Measurements from ENCODE around the gene YWHAB. TPM values are rescaled to one million over a fixed set of nuclear protein-coding genes. Genes with fewer than 3 reads are reported as not detected.

The YWHAB gene
- total RNA-seq, 1 experiment from 2014 or later: 377 TPM

- Mint-ChIP-seq H3K36me3 (ENCODE audit: insufficient read depth, unreplicated experiment) (no peaks in the 10 kb centered on the region), H3K9me3 (ENCODE audit: low read depth, unreplicated experiment) (peaks cover 3% of the 10 kb centered on the region), H3K27me3 (ENCODE audit: unreplicated experiment) (peaks cover 47% of the 10 kb centered on the region), H3K4me1 (ENCODE audit: low read depth, unreplicated experiment) (no peaks in the 10 kb centered on the region), H3K4me3 (ENCODE audit: low read depth, unreplicated experiment) (no peak overlapping the region), H3K27ac (ENCODE audit: unreplicated experiment) (no peak overlapping the region)
- TF ChIP-seq CTCF (IDR thresholded peaks at IDR 0.05; ENCODE audit: unreplicated experiment): no peak
- no peak for DNase-seq
- BruUV-seq (replicated peaks): no TSS peak
- CTCF ChIA-PET: no interaction called here
- intact Hi-C loops (cut with micrococcal nuclease; ENCODE audit: unreplicated experiment): no loop called here
Measured at GRCh38 chr20:44839481-44839880, 46.0 kb upstream of the YWHAB start.

- no peak for DNase-seq
- Mint-ChIP-seq H3K9me3 (ENCODE audit: low read depth, unreplicated experiment) (peaks cover 3% of the 10 kb centered on the region), H3K4me1 (ENCODE audit: low read depth, unreplicated experiment) (no peaks in the 10 kb centered on the region), H3K27me3 (ENCODE audit: unreplicated experiment) (peaks cover 60% of the 10 kb centered on the region), H3K27ac (ENCODE audit: unreplicated experiment) (no peak overlapping the region), H3K4me3 (ENCODE audit: low read depth, unreplicated experiment) (no peak overlapping the region), H3K36me3 (ENCODE audit: insufficient read depth, unreplicated experiment) (no peaks in the 10 kb centered on the region)
- no TSS peak for BruUV-seq (replicated peaks)
- TF ChIP-seq CTCF (IDR thresholded peaks at IDR 0.05; ENCODE audit: unreplicated experiment): no peak
- intact Hi-C loops (cut with micrococcal nuclease; ENCODE audit: unreplicated experiment): no loop called here
- CTCF ChIA-PET: no interaction called here
Measured at GRCh38 chr20:44840826-44841225, 44.7 kb upstream of the YWHAB start.

GRCh38 chr20:44841955-44842354, 43.5 kb upstream of the YWHAB start:
- Mint-ChIP-seq H3K27me3 (ENCODE audit: unreplicated experiment) (peaks cover 72% of the 10 kb centered on the region), H3K27ac (ENCODE audit: unreplicated experiment) (no peak overlapping the region), H3K36me3 (ENCODE audit: insufficient read depth, unreplicated experiment) (no peaks in the 10 kb centered on the region), H3K4me1 (ENCODE audit: low read depth, unreplicated experiment) (no peaks in the 10 kb centered on the region), H3K9me3 (ENCODE audit: low read depth, unreplicated experiment) (peaks cover 3% of the 10 kb centered on the region), H3K4me3 (ENCODE audit: low read depth, unreplicated experiment) (no peak overlapping the region)
- BruUV-seq (replicated peaks): no TSS peak
- intact Hi-C loops (cut with micrococcal nuclease; ENCODE audit: unreplicated experiment): no loop called here
- CTCF ChIA-PET: no interaction called here
- no peak for DNase-seq
- TF ChIP-seq CTCF (IDR thresholded peaks at IDR 0.05; ENCODE audit: unreplicated experiment): no peak

GRCh38 chr20:44843876-44844275, 41.6 kb upstream of the YWHAB start:
- no TSS peak for BruUV-seq (replicated peaks)
- intact Hi-C loops (cut with micrococcal nuclease; ENCODE audit: unreplicated experiment): no loop called here

More at GRCh38 chr20:44843876-44844275, 41.6 kb upstream of the YWHAB start:
- Mint-ChIP-seq H3K9me3 (ENCODE audit: low read depth, unreplicated experiment) (peaks cover 3% of the 10 kb centered on the region), H3K27me3 (ENCODE audit: unreplicated experiment) (peaks cover 86% of the 10 kb centered on the region), H3K4me1 (ENCODE audit: low read depth, unreplicated experiment) (no peaks in the 10 kb centered on the region), H3K4me3 (ENCODE audit: low read depth, unreplicated experiment) (no peak overlapping the region), H3K27ac (ENCODE audit: unreplicated experiment) (no peak overlapping the region), H3K36me3 (ENCODE audit: insufficient read depth, unreplicated experiment) (no peaks in the 10 kb centered on the region)
- DNase-seq: no peak
- CTCF ChIA-PET: no interaction called here
- no peak for TF ChIP-seq CTCF (IDR thresholded peaks at IDR 0.05; ENCODE audit: unreplicated experiment)

All from Calu3 (cell line).